GM21528 (cell line): ENCODE results near the gene KNCN.

Source experiments
- ATAC-seq: cut with Tn5 transposase; IDR thresholded peaks from one replicate; pipeline ENCODE4 v1.9.1; 2021; ENCODE audit warnings: mild to moderate bottlenecking, moderate library complexity; ENCODE audit not compliant: unreplicated experiment, low FRiP score

The KNCN gene

DNA sequence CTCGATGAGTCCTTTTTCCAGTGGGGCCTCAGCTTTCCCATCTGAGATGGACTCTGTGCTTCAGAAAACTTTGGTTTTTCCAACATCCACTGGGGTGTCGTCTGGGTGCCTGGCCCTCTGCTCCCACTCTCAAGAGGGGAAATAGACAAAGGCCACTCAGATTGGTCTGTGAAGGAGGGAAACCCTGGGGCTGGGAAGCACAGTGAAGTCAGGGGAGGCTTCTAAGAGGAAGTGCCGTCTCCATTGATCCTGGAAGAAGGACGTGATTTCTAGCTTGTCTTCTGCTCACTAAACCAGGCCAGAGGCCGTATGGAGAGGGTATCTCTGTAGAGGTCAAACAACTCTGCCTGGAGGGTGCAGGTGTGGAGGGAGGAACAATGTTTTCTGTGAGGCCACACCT lies 5.2 kb downstream of the KNCN start:
- ATAC-seq = no peak

DNA sequence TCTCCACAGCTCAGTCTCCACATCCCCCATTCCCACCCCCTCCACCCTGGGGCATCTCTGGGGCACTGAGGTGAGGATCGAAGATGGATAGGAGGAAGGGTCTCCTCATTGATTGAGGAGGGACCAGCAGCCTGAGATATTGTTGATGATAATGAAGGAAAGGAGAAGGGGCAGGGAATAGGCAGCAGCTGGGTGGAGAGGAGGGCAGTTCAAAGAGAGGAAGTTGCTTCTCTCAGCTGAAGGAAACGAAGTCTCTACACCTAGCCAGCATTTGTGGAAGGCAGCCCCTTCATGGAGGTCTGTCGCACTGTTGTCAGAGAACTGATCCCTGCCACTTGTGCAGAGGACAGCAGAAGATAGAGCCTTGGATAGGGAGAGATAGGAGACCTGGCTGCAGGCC lies 5.7 kb downstream of the KNCN start:
- no peak for ATAC-seq

- ATAC-seq = no peak
Measured at GRCh38 chr1:46544561-46545240, 6.7 kb downstream of the KNCN start.

DNA sequence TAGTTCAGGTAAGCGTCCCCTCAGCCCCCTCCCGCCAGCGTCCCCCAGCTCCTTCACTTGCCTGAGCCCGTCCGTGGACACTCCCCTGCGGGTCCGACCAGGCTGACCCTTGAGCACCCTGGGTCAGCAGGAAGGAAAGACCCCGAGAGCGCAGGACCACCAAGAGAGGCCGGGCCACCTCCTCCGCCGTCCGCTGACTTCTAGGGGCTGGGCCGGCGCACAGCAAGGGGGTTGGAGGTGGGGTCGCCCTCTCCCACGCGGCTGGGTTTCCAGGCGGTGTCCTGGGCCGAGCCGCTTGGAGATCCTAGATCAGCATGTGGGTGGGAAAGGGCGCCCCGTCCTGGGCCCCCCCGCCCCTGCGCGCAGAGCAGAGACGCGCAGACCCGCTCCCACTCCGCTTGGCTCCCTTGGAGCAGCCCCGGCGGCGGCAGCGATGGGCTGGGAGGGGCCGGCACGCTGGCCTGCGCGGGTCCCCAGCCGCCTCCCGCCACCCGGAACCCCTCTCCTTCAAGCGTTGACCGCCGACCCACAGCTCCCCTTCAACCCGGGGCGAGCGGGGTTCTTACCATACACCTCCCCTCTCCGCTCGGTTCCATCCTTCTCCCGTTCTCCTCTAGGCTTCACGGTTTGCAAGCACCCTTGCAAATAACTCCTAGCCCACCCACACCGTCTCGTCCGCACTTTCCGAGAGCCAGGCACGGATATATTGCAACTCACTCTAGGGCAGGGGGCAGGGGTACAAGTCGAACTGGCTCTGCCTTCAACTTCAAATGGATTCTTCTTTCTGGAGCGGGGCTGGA lies 7.5 kb downstream of the KNCN start:
- ATAC-seq = no peak

DNA sequence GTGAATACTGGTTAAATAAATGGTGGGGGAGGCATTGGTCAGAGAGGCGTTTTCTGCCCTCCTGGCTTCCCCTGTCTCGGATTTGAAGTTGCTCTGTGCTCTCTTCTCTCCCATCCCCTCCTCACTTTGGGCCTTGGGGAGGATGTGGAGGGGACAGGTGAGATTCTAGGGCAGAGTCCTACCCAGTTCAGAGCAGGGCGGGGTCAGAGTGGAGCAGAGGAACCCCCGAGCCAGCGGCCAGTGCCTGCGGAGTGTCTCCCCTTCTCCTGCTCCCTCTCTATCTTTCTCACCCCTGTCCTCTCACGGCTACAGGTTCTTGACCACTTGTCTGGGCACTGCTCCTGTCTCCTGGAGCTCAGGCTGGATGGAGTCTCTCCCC lies 8.1 kb downstream of the KNCN start:
- no peak for ATAC-seq

DNA sequence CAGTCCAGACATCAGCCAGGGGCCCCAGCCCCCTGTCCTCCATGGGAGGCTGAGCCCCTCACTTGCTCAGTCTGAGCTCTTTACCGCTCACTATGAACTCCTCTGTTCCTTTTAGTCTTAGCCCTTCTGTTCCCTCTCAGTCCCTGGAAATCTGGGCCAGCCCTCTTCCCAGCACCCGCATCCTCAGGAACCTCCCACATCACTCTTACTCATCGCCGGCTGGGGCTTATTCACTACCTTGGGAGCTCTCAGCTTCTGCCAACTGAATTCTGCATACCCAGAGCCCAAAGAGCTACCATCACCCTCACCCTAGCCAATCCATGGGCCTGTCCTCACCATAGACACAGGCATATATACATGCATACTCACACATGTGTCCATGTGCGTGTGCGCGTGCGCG lies 11.5 kb downstream of the KNCN start:
- no peak for ATAC-seq

DNA sequence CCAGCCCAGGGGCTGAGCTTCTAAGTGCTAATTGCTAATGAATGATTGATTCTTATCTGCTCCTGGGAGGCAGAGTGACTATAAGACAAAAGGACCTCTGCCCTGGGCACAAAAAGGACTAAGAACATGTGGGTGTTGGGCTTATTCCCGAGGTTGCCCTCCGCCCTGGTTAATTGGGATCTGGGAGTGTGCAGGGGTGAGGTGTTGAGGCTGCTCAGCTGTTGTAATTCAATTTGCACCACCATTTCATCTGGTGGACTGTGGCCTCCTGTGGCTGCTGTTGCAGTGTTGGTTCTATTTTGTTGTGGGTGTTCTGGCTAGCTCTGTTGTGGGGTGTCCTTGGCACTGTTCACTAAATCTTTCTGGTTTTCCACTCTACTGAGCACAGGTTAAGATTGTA lies 13.3 kb downstream of the KNCN start:
- no peak for ATAC-seq

DNA sequence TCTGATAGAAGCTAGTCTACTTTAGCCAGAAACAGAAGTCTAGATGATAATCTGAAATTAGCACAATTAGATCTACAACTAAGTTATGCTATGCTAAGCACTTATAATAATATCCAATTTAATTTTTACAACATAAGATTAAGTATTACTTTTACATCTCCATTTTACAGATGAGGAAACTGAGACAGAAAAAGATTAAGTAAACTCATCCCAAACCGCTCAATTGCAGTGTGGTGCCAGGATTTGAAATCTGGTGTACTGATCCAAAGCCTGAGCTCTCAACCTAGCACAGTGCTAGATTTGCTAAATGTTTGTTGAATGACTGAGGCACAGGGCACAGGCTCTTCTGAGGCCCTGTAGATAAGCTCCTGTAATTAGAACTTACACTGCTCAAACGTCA lies 13.8 kb downstream of the KNCN start:
- no peak for ATAC-seq

DNA sequence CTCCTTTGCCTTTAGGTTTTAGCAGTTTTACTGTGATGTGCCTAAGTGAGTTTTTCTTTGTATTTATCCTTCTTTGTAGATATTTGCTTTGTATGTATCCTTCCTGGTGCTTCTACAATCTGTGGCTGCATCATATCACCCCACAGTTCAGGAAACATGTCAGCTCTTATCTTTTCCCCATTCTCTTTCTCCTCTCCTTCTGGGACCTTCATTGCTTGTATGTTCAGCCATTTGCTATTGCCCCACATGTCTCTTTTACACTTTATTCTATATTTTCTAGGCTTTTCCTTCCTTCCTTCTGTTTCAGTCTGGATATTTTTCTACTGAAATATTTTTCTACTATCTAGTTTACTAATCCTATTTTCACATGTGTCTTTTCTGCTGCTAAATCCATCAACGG lies 14.9 kb downstream of the KNCN start:
- no peak for ATAC-seq

- no peak for ATAC-seq
Measured at GRCh38 chr1:46535063-46535462, 16.4 kb downstream of the KNCN start.

DNA sequence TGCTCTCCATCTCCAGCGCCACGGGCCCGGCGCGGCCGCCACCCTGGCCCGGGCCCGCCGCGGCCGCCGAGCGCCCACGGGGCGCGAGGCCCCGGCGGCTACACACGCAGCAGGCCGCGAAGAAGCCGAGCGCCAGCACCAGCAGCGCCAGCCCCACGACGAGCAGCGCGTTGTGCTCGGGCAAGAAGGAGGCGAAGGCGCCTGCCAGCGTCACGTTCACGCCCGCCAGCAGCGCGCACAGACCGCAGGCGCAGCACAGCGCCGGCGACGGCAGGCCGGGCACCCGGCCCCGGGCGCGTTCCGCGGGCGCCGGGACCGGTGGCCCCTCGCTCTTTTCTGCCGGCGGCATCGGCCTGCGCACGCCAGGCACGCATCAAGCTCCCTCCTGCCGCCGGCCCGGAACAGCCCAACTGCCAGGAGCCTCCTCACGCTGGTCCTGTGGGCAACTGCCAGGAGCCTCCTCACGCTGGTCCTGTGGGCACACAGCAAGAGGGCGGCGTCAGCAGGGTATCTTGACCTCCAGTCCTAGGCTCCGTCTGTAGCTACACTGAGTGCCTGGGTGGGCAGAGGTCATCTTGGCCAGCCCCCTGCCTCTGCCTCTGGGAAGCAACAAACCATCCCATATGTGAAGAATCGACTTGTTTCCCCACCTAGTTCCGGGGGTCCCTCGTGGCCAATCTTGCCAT lies 18.1 kb downstream of the KNCN start:
- no peak for ATAC-seq

GRCh38 chr1:46532498-46533178 lies 18.8 kb downstream of the KNCN start:
- no peak for ATAC-seq

DNA sequence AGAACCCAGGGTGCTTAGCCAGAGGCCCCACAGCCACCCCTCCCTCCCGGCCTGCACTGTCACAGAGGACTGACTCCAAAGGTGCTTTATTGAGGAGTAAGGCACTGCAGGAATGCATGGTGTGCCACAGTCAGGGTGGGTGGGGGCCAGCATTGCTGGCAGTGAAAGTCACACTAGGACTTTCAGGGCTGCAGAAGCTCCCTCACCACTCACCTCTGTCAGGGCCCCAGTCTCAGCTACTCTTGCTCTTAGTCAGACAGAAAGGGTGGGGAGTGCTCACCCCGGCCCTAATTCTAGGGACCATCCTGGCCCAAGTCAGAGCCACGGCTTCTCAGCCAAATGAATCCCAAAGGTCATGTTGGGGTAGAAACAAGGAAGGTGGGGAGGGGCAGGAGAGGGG lies 19.4 kb downstream of the KNCN start:
- no peak for ATAC-seq

DNA sequence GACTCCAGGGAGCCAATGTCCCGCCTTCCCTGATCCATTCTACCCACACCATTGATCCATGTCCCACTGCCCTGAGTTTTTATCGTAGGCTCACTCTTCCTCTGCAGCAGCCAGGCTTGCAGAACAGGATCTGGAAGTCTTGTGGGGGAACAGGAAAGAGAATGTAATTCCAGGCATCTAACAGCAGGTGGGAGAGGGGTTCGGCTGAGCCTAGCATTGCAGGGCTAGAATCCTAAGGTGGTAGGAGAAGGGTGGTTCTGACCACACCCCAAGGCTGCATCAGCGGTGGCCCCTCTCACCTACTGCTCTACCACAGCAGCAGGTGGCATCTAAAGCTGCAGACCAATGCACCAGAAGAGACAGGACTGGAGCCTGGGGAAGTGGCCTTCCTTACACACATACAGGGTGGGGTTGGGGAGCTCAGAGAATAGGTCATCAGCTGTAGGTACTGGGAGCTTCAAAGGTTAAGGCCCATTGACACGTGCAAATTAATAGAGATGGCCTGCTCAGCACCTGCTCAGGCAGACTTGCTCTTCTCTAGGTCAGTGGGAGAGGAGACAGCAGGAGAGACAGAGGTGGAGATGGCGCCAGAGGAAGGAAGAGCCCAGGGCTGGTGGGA lies 20.5 kb downstream of the KNCN start:
- no peak for ATAC-seq

DNA sequence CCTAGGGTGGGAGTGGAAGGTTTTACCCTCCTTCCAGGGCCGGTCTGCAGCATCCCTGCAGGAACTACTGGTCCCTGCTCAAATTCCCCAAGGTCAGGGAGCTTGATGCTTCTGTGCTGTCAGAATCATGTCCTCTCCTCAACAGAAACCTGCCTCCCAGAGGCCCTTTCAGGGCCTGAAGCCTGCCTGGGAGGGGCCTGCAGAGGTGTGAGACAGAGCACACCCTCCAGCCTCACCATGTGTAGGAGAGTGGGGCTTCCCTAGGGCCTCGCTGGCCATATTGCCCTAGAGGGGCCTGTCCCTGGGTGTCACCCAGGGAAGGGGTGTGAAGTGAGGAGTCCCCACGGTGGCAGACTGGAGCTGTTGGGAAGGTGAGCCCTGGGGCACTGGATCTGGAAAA lies 21.1 kb downstream of the KNCN start:
- no peak for ATAC-seq

GRCh38 chr1:46529031-46529630 lies 22.3 kb downstream of the KNCN start:
- ATAC-seq = no peak

DNA sequence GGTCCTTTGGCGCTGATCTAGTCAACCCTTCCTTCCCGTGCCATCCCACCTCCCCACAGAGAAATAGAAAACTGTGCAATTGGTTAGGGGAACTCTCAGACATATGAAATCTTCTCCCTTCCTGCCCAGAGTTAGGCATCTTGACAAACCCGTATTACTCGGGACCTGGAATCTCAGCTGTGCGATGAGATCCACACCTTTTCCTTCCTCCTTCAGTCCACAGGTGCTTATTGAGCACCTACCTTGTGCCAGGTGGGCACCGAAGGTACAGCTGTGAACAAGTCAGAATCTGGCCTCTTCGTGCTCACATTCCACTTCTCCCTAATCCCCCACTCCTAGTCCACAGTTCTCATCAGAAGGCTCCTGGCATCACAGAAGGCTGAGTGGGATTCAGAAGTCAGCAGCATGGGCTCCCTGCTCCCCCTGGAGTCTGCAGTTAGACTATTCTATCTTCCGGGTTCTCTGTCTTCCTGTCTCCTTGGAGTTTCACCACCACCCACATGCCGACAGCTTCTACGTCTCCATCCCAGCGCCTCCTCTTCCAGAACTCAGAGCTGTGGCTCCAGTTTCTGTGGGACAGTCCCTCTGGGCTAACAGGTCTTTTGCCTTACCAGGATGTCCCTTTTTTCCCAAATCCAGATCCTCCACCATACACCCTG lies 23.0 kb downstream of the KNCN start:
- no peak for ATAC-seq

GRCh38 chr1:46527474-46528296 lies 23.8 kb downstream of the KNCN start:
- no peak for ATAC-seq

DNA sequence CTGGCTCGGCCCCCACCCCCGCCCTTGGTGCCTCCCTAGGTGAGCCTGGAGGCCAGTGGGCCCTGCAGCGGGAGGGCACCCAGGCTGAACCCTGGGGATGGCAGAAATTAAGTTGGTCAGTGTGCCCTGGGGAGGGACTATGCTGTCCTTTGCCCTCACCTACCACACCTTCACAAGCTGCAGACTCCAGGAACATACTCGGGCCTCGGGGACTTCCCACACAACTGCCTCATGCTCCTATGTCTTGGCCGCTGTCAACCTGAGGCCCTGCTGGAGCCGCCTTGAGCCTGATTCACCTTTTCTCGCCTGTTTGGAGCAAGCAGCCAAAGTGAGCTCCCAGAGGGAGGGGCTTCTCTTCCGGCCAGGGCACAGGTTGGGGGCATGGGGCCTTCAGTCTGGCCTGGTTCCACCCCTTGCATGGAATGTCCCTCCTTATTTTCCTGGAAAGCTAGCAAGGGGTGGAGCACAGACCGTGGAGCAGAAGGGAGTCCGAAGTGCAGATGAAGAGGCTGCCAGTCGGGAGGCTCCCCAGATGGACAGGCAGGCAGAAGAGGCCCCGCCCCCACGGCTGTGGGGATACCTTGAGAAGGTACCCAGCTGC lies 24.7 kb downstream of the KNCN start:
- ATAC-seq = no peak
